Testis (tissue), 2 donors: ENCODE results near the gene AGAP1.

ENCODE experiments used
- POLR2A ChIP-seq: fragments of 450-650 bp; IDR thresholded peaks from one replicate; pipeline ENCODE4 v1.6.1; 2017; ENCODE audit warnings: antibody characterized with exemption, mild to moderate bottlenecking, moderate library complexity
- TF ChIP-seq, protein P1 (sequence below), 3 experiments: fragments of 450-650 bp in 2 of 3; fragments of 200-600 bp in 1 of 3; sonication (generic) in 1 of 3; IDR thresholded peaks; one replicate each; pipeline ENCODE4 v1.5.1; 2016 to 2019; ENCODE audit warnings: antibody characterized with exemption in 3 of 3, mild to moderate bottlenecking in 2 of 3, moderate library complexity in 1 of 3

DNA sequence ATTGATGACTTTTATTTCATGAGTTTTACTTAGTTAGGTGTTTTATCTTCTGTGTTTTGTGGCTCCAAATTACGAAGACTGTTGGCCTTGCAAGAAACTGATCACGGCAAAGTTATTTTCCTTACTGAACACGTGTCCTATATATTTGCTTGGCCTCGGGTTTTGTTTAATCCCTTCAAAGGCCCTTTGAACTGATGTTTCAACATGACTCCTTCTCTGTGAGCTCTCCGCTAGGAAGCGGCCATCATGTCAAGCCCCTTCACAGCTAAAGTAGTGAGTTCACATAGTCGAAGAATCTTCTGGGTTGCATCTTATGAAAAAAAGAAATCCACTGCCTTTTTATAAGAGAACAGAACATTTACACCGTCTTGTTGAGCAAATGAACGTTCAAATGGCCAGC lies 515.0 kb downstream of the AGAP1 start:
- TF ChIP-seq, protein P1, sequence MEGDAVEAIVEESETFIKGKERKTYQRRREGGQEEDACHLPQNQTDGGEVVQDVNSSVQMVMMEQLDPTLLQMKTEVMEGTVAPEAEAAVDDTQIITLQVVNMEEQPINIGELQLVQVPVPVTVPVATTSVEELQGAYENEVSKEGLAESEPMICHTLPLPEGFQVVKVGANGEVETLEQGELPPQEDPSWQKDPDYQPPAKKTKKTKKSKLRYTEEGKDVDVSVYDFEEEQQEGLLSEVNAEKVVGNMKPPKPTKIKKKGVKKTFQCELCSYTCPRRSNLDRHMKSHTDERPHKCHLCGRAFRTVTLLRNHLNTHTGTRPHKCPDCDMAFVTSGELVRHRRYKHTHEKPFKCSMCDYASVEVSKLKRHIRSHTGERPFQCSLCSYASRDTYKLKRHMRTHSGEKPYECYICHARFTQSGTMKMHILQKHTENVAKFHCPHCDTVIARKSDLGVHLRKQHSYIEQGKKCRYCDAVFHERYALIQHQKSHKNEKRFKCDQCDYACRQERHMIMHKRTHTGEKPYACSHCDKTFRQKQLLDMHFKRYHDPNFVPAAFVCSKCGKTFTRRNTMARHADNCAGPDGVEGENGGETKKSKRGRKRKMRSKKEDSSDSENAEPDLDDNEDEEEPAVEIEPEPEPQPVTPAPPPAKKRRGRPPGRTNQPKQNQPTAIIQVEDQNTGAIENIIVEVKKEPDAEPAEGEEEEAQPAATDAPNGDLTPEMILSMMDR (IDR thresholded peaks at IDR 0.05): no peak
- TF ChIP-seq POLR2A: no peak
